Measurements from ENCODE around the gene GORASP1.

GORASP1 gene

GRCh38 chr3:39094851-39095677 is 12.4 kb downstream of the GORASP1 start:
- DNase-seq (ENCODE audit: extremely low read depth, low read depth): no peak
- no peak for TF ChIP-seq CTCF (IDR thresholded peaks at IDR 0.05; ENCODE audit: low read depth, low read length)

- DNase-seq (ENCODE audit: extremely low read depth, low read depth): no peak
- TF ChIP-seq CTCF (IDR thresholded peaks at IDR 0.05; ENCODE audit: low read depth, low read length): no peak
These were observed 16.5 kb downstream of the GORASP1 start for GRCh38 chr3:39090922-39091321.

- no peak for DNase-seq (ENCODE audit: extremely low read depth, low read depth)
- no peak for TF ChIP-seq CTCF (IDR thresholded peaks at IDR 0.05; ENCODE audit: low read depth, low read length)
These were observed 18.5 kb downstream of the GORASP1 start for GRCh38 chr3:39088889-39089288.

GRCh38 chr3:39088456-39088855 is 19.0 kb downstream of the GORASP1 start:
- TF ChIP-seq CTCF (IDR thresholded peaks at IDR 0.05; ENCODE audit: low read depth, low read length): no peak
- no peak for DNase-seq (ENCODE audit: extremely low read depth, low read depth)

GRCh38 chr3:39086144-39086543 is 21.3 kb downstream of the GORASP1 start:
- DNase-seq (ENCODE audit: extremely low read depth, low read depth): no peak

GRCh38 chr3:39082666-39083313 is 24.6 kb downstream of the GORASP1 start:
- TF ChIP-seq CTCF (IDR thresholded peaks at IDR 0.05; ENCODE audit: low read depth, low read length): no peak

More at GRCh38 chr3:39086144-39086543, 21.3 kb downstream of the GORASP1 start:
- no peak for TF ChIP-seq CTCF (IDR thresholded peaks at IDR 0.05; ENCODE audit: low read depth, low read length)

GRCh38 chr3:39080026-39080425 is 27.4 kb downstream of the GORASP1 start:
- DNase-seq (ENCODE audit: extremely low read depth, low read depth): no peak
- TF ChIP-seq CTCF (IDR thresholded peaks at IDR 0.05; ENCODE audit: low read depth, low read length): no peak

More at GRCh38 chr3:39082666-39083313, 24.6 kb downstream of the GORASP1 start:
- DNase-seq (ENCODE audit: extremely low read depth, low read depth): no peak

Measured in AG09319 (cell line).